ENCODE results near the gene DNAJB2.

Gene DNAJB2

GRCh38 chr2:219261024-219261855 is 17.9 kb upstream of the DNAJB2 start:
- no peak for DNase-seq

GRCh38 chr2:219266232-219266631 is 12.9 kb upstream of the DNAJB2 start:
- no peak for DNase-seq

- no peak for DNase-seq
These were observed 12.3 kb upstream of the DNAJB2 start for GRCh38 chr2:219266886-219267285.

- no peak for DNase-seq
These were observed 10.9 kb upstream of the DNAJB2 start for GRCh38 chr2:219268294-219268693.

GRCh38 chr2:219269362-219270054 is 9.7 kb upstream of the DNAJB2 start:
- no peak for DNase-seq

GRCh38 chr2:219270055-219270372 is 9.2 kb upstream of the DNAJB2 start:
- no peak for DNase-seq

- no peak for DNase-seq
These were observed 8.1 kb upstream of the DNAJB2 start for GRCh38 chr2:219271021-219271420.

- no peak for DNase-seq
These were observed 6.8 kb upstream of the DNAJB2 start for GRCh38 chr2:219272356-219272755.

GRCh38 chr2:219272995-219273394 is 6.2 kb upstream of the DNAJB2 start:
- DNase-seq = no peak

- DNase-seq = no peak
These were observed 5.2 kb upstream of the DNAJB2 start for GRCh38 chr2:219273937-219274336.

- no peak for DNase-seq
These were observed 4.7 kb upstream of the DNAJB2 start for GRCh38 chr2:219274361-219274921.

GRCh38 chr2:219277703-219278654 is 1.2 kb upstream of the DNAJB2 start:
- peak; percentile 13 for DNase-seq

- DNase-seq = no peak
These were observed 463 bp upstream of the DNAJB2 start for GRCh38 chr2:219278655-219279150.

GRCh38 chr2:219279916-219280516 is 850 bp downstream of the DNAJB2 start:
- DNase-seq = no peak

GRCh38 chr2:219280651-219281050 is 1.5 kb downstream of the DNAJB2 start:
- DNase-seq = no peak

GRCh38 chr2:219281588-219281987 is 2.4 kb downstream of the DNAJB2 start:
- no peak for DNase-seq

GRCh38 chr2:219282375-219282774 is 3.2 kb downstream of the DNAJB2 start:
- DNase-seq = no peak

GRCh38 chr2:219282943-219283581 is 3.9 kb downstream of the DNAJB2 start:
- DNase-seq = no peak

- no peak for DNase-seq
These were observed 5.6 kb downstream of the DNAJB2 start for GRCh38 chr2:219284501-219285372.

GRCh38 chr2:219285373-219285735 is 6.2 kb downstream of the DNAJB2 start:
- DNase-seq = no peak

GRCh38 chr2:219285894-219286425 is 6.8 kb downstream of the DNAJB2 start:
- DNase-seq = no peak
